Epithelial cell of prostate (primary cell): Measurements from ENCODE around the gene GLRX5.
"Not testable (repeated sequence)": the region's sequence is repeated elsewhere in the genome, so short reads cannot be mapped to it uniquely, and the experiment has no call there.

Experiments used
- DNase-seq: peaks from one replicate; pipeline ENCODE4 v3.0.0-alpha.2; 2011; ENCODE audit warnings: low read depth, low spot score
- H3K27ac ChIP-seq: fragments of 450-650 bp; 2 replicates; pipeline ENCODE4 v1.5.1; 2017; ENCODE audit warnings: mild to moderate bottlenecking

Gene GLRX5

DNA sequence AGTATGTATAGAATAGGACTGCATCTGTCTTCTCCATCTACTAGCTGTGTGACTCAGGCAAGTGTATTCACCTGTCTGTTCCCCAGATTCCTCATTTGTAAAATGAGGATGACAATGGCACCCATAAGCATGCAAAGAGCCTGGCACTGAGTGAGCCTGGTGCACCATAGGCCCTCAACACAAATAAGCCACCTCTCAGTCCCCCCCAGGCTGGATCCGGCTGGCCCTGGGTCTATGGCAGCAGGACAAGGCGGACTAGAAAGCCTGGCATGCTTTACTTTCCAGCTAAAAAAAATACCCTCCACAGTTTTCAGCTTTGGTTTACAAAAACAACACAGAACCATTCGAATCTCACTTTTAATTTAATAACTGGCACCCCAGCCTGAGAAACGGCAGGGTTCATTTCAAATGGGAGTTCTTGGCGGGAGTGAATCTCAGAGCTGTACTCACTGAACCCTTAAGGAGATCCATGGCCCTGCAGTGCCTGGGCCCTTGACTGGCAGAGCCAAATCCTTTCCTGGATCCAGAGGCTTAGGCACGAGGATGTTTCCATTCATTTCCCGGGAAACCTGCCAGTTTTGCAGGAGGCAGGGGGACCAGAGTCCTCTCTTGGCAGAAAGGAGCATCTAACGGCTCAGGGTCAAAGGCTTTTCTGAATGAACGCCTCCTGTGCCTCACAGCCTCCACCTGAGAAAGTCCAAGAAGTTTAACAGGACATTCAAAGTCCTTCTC is 36.1 kb upstream of the GLRX5 start:
- no peak overlapping the region for H3K27ac ChIP-seq

DNA sequence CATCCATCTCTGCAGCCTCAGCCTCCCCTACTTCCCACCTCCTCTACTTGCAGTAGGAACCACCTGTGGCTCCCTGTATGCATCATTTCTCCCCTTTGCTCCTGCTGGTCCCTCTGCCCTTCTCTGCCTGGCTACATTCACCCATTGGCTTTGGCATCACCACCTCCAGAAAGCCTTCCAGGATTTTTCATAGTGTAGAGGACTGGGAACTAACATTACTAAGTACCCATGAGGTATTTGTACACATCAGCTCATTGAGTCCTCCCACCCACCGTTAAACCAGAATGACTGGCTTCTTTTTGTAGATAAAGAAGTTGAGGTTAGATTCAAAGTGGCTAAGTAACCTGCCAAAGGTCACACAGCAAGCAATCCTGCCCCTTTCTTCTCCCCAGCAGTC is 35.5 kb upstream of the GLRX5 start:
- no peak overlapping the region for H3K27ac ChIP-seq
- no peak for DNase-seq

More for the DNA sequence above, 36.1 kb upstream of the GLRX5 start:
- no peak for DNase-seq

DNA sequence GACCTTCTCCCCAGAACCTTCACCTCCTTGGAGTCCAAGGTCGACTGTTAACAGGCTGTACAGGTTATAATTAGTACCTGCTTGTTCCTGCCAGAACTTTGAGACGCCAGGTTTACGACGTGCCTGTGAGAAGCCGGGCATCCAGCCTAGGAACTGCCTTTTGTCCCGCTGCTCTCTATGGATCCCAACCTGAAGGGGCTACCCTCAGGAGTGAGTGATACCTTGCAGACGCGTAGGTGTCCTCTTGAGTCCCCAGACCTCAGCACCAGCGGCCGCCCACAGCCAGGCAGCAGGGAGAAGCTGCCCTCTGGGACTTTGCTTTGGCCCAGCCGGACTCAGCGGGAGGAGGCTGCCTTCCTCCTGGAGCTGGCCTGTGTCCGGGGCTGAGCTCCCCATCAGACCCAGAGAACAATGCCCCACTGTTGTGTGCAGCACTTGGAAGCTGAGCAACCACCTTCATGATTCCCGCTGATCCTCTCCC is 34.6 kb upstream of the GLRX5 start:
- DNase-seq: no peak
- no peak overlapping the region for H3K27ac ChIP-seq

DNA sequence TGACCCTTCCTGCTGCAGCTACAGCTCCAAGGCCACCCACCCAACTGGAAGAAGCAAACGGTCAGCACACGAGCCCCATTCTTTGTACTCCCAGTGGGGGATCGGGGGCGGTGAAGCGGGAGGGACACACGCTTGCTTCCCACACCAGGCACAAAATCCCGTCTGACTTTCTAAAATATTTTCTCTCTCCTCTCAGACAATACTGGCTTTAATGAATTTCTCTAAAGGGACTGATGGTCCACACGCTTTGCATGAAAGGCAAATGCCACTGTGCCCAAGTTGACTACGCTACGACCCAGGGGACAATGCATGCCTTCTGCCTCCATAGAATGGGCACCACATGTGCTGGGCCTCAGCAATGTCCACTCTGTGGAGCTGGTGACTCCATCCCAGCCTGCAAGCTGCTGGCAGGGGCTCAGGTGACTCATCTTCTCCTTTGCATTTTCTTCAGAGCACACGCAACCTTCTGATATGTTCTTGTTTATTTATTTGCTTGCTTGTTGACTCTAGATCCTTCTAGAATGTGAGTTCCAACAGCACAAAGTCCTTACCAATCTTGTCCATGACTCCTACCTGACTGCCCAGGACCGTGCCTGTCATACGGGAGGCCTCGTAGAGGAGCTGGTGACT is 34.0 kb upstream of the GLRX5 start:
- peak; percentile 20 for DNase-seq
- H3K27ac ChIP-seq: no peak overlapping the region

DNA sequence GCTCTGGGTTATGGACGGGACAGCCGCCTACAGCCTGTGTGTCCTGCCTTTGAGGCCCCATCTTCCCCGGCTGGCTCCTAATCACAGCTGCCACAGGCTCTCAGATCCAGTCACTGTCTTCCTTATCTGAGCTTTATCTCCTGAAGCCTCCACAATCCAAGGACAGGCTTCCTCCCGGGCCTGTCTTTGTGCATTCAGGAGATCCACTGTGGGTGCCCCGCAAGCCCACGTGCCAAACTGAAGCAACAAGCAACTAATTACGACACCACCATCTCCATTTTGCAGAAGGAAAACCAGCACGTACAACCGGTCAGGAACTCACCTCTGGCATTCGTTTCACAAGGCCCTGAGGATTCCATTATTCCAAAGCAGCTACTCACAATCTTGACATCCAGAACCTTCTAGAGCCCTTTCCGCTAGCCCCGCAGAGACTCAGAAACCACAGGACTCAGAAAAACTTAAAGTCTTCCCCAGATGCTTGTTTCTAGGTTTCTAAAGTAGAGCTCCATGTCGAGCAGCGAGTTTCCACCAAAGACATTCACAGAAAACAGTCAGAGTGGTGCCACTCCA is 32.4 kb upstream of the GLRX5 start:
- DNase-seq: no peak
- no peak overlapping the region for H3K27ac ChIP-seq

DNA sequence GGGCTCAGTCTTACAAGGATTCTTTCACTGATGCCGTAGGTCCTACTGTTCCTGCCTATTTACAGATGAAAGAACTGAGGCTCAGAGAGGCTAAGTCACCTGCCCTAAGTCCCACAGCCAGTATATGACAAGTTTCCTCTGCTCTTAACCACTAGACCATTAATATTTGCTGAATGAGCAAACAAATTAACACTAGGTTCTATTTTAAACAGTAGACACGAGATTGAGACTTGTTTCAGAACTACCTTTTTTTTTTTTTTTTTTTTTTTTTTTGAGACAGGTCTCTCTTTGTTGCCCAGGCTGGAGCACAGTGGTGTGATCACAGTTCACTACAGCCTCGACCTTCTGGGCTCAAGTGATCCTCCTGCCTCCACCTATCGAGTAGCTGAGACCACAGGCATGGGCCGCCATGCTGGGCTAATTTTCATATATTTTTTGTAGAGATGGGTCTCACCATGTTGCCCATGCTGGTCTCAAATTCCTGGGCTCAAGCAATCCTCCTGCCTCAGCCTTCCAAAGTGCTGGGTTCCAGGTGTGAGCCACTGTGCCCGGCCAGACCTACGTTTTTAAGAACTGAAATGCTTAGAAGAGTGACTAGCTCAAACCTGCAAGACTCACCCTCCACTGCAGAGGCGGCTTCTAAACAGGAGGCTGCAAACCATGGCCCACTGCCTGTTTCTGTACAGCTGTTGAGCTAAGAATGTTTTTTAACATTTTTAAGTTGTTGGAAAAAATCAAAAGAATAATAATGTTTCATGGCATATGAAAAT is 31.3 kb upstream of the GLRX5 start:
- no peak overlapping the region for H3K27ac ChIP-seq
- no peak for DNase-seq

DNA sequence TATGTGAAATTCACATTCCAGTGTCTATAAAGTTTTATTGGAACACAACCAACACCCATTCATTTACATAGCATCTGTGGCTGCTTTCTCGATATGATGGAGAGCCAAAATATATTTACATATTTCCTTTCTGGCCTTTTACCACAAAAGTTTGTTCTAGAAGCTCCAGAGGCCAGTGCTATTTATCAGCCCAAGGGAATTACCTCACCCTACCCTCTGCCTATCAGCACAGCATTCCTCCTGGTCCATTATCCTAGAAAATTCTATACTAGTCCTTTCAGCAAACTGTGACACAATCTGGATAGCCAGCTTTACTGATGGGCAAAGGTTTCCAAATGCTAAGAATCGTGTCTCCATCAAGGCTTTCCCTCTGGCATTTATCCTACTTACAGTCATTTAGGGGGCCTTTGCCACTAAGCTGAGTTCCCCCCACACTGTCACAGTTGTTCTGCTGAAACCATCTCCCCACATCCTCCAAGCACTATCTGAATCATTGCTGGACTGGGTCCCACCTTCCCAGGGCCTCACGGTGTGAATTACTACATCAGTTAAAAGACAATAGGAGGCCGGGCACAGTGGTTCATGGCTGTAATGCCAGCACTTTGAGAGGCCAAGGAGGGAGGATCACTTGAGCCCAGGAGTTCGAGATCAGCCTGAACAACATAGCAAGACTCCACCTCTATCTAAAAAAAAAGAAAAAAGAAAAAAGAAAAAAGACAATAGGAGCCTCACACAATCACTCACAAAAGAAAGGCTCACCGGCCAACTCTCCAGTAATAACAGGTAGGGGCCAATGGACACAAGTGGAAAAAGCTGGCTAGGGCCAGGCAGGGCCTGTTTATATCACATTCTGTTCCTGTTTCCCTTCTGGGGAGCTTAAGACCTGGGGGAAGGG is 30.5 kb upstream of the GLRX5 start:
- H3K27ac ChIP-seq: no peak overlapping the region
- DNase-seq: no peak

DNA sequence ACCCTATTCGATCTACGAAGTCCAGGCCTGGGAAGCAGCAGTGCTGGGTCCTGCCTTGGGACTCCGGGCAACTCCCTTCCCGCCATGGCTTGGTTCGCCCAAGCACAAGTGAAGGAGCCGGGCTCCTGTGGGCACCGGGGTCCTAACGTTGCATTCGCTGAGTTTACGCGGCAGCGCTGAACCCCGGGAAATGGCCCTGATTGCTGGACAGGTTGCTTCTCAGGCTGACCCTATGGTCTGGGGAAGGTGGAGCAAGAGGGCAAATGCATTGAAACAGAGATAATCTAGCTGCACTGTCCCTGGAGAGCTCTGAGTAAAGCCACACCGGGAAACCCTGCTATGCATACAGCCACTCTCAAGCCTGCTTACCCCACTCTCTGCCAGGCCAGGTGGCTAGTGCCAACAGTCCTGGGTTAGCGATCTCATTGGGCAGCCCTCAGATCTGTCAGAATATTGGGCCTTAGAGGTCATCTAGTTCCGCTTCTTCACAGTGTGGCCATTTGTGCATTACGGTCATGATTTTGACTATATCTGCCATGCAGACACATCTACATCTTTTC is 29.7 kb upstream of the GLRX5 start:
- no peak overlapping the region for H3K27ac ChIP-seq
- no peak for DNase-seq

DNA sequence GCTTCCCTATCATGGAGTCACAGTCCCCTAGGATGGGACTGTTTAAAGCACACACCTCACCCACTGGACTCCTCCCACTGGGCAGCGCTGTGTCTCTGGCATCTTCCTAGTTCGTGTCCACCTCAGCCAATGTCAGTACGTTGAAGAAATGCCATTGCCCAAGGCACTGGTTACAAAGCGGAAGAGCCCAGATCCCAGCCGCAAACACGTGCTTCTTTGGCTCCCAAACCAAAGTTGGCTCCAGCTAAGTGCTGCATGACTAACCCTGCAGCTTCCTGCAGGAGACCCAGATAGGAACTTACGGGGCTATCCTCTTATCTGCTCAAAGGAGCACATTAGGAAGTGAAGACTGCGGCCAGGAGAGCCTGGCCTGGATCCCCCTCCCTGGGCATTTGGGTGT is 27.7 kb upstream of the GLRX5 start:
- peak overlapping the region; percentile 56 for H3K27ac ChIP-seq
- peak; percentile 89 for DNase-seq

DNA sequence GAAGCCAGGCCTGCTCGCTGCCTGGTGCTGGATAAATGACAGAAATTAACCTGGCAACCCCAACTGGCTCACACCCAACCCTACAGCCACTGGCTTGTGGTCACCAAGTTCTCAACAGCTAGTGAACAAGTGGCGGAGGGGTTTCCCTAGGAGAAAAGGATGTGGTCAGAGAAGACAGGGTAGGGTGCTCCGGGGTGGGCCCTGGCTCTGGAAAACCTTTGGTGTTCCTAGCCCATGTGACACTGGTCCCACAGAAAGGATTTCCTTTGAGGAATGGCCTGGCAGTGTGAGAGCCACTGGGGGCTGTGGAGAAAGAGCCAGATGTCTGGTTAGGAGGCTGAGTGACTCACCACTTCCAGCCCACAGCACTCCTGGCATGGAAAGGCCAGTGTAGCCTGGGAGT is 27.1 kb upstream of the GLRX5 start:
- DNase-seq: no peak

DNA sequence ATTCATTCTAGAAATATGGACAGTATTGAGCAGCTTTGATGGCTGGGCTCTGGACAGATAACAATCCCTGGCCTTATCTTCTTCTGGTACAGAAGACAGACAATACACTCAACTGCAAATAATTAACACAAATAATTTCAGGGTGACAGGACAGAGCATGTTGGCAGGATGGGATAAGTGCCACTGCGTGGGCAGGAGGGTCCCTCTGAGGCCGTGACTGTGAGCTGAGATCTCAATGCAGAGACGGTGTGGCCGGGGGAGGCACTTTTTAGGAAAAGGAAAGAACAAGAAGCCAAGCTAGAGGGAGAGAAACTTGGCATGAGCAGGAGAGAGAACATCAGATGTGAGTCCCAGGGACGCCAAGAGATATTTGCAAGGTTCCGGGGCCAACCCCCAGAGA is 26.5 kb upstream of the GLRX5 start:
- no peak overlapping the region for H3K27ac ChIP-seq
- no peak for DNase-seq

More for the DNA sequence above, 27.1 kb upstream of the GLRX5 start:
- peak overlapping the region; percentile 56 for H3K27ac ChIP-seq

DNA sequence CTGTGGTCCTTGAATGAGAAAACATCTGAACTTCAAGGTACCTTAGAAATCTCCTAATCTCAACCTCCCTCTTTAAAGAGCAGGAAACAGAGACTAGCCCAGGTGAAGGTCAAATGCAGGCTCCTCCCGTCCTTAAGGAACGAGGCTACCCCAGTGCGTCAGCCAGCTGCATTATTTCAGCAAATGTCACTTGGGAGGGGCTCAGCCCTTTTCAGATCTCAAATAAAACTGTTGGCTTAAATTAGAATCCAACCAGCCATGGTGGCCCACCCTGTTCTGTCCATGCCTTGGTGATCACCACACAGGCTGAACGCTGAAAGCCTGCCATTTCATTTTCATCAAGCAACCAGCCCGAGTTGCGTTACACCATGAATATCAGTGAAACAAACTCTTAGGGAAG is 25.4 kb upstream of the GLRX5 start:
- H3K27ac ChIP-seq: no peak overlapping the region
- no peak for DNase-seq

DNA sequence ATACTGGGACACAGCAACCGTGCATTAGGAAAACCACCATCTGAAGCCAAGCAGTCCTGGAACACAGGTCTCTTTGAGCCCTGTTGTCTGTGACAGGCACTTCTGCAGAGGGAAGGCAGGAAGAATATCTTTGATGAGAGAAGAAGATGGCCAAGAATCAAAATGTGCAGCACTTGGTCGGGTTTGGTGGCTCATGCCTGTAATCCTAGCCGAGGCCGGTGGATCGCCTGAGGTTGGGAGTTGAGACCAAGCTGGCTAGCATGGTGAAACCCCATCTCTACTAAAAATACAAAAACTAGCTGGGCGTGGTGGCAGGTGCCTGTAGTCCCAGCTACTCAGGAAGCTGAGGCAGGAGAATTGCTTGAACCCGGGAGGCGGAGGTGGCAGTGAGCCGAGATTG is 24.5 kb upstream of the GLRX5 start:
- not testable (repeated sequence) for DNase-seq

DNA sequence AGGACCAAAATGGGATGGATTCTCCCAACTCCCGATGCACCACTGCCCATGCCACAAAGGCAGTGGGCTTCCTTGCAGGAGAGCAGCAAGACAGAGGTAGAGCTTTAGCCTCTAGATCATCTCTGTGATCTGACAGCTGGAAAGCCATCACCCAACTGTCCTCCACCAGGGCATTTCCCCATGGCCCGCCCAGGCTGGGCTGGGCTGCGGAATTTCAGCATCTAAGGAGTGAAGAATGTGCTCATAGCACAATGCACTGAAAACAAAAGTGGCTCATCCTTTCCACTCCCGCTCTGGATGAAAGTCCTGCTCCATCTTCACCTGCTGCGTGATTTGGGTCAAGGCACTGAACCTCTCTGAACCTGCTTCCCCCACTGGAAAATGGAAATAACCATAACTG is 24.0 kb upstream of the GLRX5 start:
- DNase-seq: no peak
- H3K27ac ChIP-seq: no peak overlapping the region

More for the DNA sequence above, 24.5 kb upstream of the GLRX5 start:
- H3K27ac ChIP-seq: not testable (repeated sequence)

DNA sequence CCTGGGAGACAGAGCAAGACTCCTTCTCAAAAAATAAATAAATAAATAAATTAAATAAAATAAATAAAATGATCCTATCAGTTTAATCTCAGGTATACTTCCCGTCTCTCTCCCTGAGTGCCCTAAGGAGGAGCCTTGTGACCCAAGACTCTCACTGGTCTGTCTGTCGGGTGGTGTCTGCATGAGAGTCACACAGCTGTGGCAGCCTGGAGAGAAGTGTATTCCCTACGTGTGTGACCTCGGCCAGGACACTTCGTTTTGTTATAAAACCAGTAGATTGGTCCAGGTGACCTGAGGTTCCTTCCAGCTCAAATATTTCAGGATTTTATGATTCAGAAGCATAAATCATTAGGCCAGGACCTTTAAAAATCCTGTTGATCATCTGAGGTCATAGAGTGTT is 23.2 kb upstream of the GLRX5 start:
- no peak overlapping the region for H3K27ac ChIP-seq
- DNase-seq: no peak

DNA sequence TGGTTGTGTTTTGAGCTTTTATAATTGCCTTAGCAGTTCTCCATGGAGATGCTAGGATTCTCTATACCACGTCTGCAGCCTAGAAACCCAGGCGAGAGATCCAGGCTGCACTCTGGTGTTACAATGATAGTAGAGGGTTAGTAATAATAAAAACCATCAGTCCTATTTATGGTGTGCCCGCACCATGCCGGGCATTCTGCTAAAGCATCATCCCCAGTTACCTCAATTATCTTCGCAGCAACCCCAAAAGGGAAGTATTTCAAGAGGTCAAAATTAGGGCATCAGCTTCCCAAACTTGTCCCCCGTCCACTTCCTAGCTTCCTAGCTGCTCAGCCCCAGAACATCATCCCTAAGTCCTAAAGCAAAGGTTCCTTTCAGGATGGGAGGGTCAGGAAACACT is 21.6 kb upstream of the GLRX5 start:
- DNase-seq: no peak
- H3K27ac ChIP-seq: no peak overlapping the region

DNA sequence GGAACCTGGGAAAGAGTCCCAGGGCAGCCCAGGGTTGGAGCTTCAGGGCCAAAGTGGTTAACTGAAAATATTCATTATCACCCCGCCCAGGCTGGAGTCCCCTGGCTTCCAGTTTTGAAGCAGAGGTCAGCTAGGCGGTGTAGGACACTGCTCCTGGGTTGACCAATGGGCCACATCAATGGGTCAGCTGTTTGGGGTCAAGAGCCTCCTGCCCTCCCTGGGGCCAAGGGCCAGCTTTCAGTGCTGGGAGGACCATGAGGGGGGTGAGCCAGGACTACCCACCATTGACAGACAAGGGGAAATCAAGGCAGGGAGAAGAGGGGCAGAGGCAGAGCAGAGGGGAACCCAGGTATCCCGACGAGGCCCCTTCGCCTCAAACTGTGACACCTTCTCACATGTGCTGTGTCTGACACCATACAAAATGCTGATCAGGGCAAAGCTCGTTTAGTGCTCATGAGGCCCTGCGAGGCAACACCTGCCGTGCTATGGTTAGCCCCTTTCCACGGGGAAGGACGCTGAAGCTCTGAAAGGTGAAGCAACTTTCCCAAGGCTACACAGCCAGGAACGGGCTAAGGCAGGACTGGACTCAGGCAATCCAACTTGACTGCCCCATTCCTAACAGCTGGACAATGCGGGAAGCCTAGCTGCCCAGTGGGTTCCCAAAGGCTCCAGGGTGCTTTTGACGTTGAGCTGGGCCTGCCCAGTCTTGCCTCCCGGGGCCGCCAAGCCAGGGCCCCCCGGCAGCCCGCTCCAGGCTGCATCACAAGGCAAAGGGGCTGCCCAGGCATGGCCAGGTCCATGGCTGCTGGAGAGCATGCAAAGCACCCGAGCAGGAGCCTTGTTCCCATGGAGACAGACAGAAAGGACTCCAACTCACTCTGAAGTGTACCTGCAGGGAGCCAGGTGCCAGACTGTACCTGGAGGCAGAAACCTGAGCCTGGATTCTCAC is 20.4 kb upstream of the GLRX5 start:
- no peak for DNase-seq
- H3K27ac ChIP-seq: peak overlapping the region; percentile 12

DNA sequence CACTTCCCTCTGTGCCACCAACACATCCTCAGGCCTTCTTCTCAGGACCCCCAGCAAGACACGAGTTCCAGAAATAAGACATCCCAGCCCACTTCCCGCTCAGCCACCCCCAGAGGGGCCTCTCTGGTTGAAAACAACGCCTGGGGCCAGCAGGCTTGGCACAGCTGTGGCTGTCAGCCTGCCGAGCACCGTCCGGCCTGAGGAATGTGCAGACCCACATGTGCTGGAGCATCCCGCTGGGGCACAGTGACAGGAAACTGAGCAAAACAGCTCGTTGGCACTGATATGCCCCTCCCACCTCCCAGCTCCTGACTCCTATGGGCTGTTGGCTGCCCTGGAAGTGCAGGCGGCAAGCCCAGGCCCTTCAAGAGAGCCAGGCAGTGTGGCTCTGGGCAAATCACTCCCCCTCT is 19.8 kb upstream of the GLRX5 start:
- H3K27ac ChIP-seq: peak overlapping the region; percentile 12

More for the DNA sequence above, 19.8 kb upstream of the GLRX5 start:
- no peak for DNase-seq
